Mucosa of rectum (tissue), 2 donors: ENCODE data around the gene ITGB5.

ENCODE experiments used
- H3K27ac ChIP-seq, 2 donors: one replicate each; pipeline ENCODE4 v1.7.0; 2013; ENCODE audit warnings: inconsistent platforms in 2 of 2, low read depth in 2 of 2, low read length in 2 of 2
- H3K27me3 ChIP-seq, 2 donors: one replicate each; pipeline ENCODE4 v1.7.0; 2013; ENCODE audit warnings: low read length in 2 of 2; ENCODE audit not compliant: control insufficient read depth in 2 of 2, insufficient read depth in 2 of 2
- H3K36me3 ChIP-seq, 2 donors: one replicate each; pipeline ENCODE4 v1.7.0; 2013; ENCODE audit warnings: low read length in 2 of 2; ENCODE audit not compliant: control insufficient read depth in 2 of 2, insufficient read depth in 2 of 2
- H3K4me1 ChIP-seq, 2 donors: one replicate each; pipeline ENCODE4 v1.7.0; 2013; ENCODE audit warnings: low read length in 2 of 2, mild to moderate bottlenecking in 1 of 2; ENCODE audit not compliant: control insufficient read depth in 2 of 2, insufficient read depth in 2 of 2
- H3K4me3 ChIP-seq, 2 donors: one replicate each; pipeline ENCODE4 v1.7.0; 2013; ENCODE audit warnings: low read length in 2 of 2
- H3K9ac ChIP-seq, 2 donors: one replicate each; pipeline ENCODE4 v1.7.0; 2013; ENCODE audit warnings: low read length in 2 of 2, low read depth in 1 of 2, mild to moderate bottlenecking in 1 of 2
- H3K9me3 ChIP-seq, 2 donors: one replicate each; pipeline ENCODE4 v1.7.0; 2013; ENCODE audit warnings: low read length in 2 of 2; ENCODE audit not compliant: control insufficient read depth in 2 of 2
- donor health status: healthy.
- donor health status: Normal muscosa, but diverticular disease.

The ITGB5 gene

GRCh38 chr3:124882816-124883747 is 4.1 kb downstream of the ITGB5 start:
- peaks cover 11 to 14% of the 10 kb centered on the region in 2 donors for H3K4me1 ChIP-seq
- H3K27me3 ChIP-seq = no peaks in the 10 kb centered on the region
- H3K36me3 ChIP-seq = no peaks in the 10 kb centered on the region
- H3K4me3 ChIP-seq = no peak overlapping the region
- H3K9ac ChIP-seq = no peak overlapping the region
- no peaks in the 10 kb centered on the region for H3K9me3 ChIP-seq
- H3K27ac ChIP-seq = no peak overlapping the region

GRCh38 chr3:124881976-124882697 is 5.0 kb downstream of the ITGB5 start:
- H3K27ac ChIP-seq = no peak overlapping the region
- H3K4me1 ChIP-seq = peaks cover 7 to 15% of the 10 kb centered on the region in 2 donors
- H3K4me3 ChIP-seq = no peak overlapping the region
- H3K9ac ChIP-seq = no peak overlapping the region
- H3K36me3 ChIP-seq = no peaks in the 10 kb centered on the region
- no peaks in the 10 kb centered on the region for H3K27me3 ChIP-seq
- no peaks in the 10 kb centered on the region for H3K9me3 ChIP-seq

DNA sequence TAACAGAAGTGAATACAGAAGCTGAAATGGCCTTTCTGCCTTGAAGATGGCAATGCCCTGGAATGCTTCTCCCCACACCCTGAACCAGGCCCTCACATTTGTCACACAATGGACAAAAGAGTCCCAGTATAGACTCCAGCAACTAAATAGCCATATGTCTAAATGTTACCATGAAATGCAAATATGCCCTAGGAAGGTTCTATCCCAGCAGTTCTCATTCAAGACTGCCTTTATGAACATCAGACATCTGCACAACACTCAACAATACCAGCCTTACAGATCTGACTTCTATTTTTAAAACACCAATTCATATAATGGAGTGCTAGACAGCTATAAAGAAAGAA is 7.9 kb downstream of the ITGB5 start:
- H3K9ac ChIP-seq = no peak overlapping the region
- no peaks in the 10 kb centered on the region for H3K9me3 ChIP-seq
- no peaks in the 10 kb centered on the region for H3K36me3 ChIP-seq
- H3K27ac ChIP-seq = peak overlapping the region in 1 of 2 donors; percentile 52
- H3K4me1 ChIP-seq = peaks cover 5 to 12% of the 10 kb centered on the region in 2 donors
- H3K27me3 ChIP-seq = no peaks in the 10 kb centered on the region
- no peak overlapping the region for H3K4me3 ChIP-seq

DNA sequence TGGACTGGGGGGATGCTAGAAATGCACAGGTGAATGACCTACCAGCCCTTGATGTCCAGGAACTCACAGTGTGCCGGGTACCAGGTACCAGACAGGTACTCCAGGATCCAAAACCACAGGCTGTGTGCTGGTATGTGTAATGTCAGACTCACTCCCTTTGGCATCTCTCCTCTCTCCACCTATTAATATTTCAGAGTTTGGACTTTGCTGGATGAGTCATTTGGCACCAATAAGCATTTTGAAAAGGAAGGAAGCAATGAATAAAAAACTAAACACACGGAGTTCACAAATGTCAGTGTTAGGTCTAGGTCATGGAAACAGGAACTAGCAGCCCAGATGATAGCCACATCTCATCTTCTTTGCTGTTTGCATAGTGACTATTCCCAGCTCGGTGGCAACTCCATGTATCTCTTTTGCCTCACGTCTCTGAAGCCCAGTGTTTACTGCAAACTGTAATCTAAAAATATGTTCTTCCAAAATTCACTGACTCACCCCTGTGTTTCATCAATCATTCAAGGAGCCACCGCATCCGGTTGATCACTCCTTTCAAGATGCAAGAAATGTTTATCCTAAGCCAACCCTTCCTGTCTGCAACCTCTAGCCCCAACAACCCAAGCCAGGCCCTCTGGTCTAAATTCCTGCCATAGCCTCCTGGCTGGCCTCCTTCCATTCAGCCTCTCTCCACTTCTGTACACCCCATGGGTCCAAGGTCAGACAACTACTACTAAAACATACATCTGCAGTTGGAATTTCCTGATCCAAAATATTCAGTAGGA is 8.4 kb downstream of the ITGB5 start:
- H3K4me3 ChIP-seq = peak overlapping the region in 1 of 2 donors; percentile 33
- no peaks in the 10 kb centered on the region for H3K27me3 ChIP-seq
- H3K9me3 ChIP-seq = no peaks in the 10 kb centered on the region
- H3K4me1 ChIP-seq = peaks cover 5 to 12% of the 10 kb centered on the region in 2 donors
- H3K36me3 ChIP-seq = no peaks in the 10 kb centered on the region
- H3K9ac ChIP-seq = no peak overlapping the region
- H3K27ac ChIP-seq = peak overlapping the region in 1 of 2 donors; percentile 52

GRCh38 chr3:124877674-124878073 is 9.5 kb downstream of the ITGB5 start:
- H3K4me1 ChIP-seq = peaks cover 5 to 12% of the 10 kb centered on the region in 2 donors

GRCh38 chr3:124876401-124876878 is 10.7 kb downstream of the ITGB5 start:
- H3K9ac ChIP-seq = no peak overlapping the region
- peaks cover 0 to 10% of the 10 kb centered on the region in 2 donors for H3K36me3 ChIP-seq
- no peak overlapping the region for H3K4me3 ChIP-seq
- H3K27ac ChIP-seq = peak overlapping the region in 1 of 2 donors; percentile 6
- no peaks in the 10 kb centered on the region for H3K27me3 ChIP-seq
- peaks cover 5 to 12% of the 10 kb centered on the region in 2 donors for H3K4me1 ChIP-seq
- H3K9me3 ChIP-seq = no peaks in the 10 kb centered on the region

More at GRCh38 chr3:124877674-124878073, 9.5 kb downstream of the ITGB5 start:
- no peaks in the 10 kb centered on the region for H3K27me3 ChIP-seq
- H3K27ac ChIP-seq = no peak overlapping the region
- H3K9ac ChIP-seq = no peak overlapping the region
- H3K4me3 ChIP-seq = no peak overlapping the region
- peaks cover 0 to under 1% of the 10 kb centered on the region in 2 donors for H3K36me3 ChIP-seq
- no peaks in the 10 kb centered on the region for H3K9me3 ChIP-seq

- no peak overlapping the region for H3K4me3 ChIP-seq
- H3K4me1 ChIP-seq = peaks cover 0 to 3% of the 10 kb centered on the region in 2 donors
Observed at GRCh38 chr3:124873226-124873625, 13.9 kb downstream of the ITGB5 start.

GRCh38 chr3:124867511-124867910 is 19.7 kb downstream of the ITGB5 start:
- peaks cover 2 to 10% of the 10 kb centered on the region in 2 donors for H3K36me3 ChIP-seq

More at GRCh38 chr3:124873226-124873625, 13.9 kb downstream of the ITGB5 start:
- no peaks in the 10 kb centered on the region for H3K27me3 ChIP-seq
- H3K9ac ChIP-seq = no peak overlapping the region
- peaks cover 2 to 10% of the 10 kb centered on the region in 2 donors for H3K36me3 ChIP-seq
- H3K9me3 ChIP-seq = no peaks in the 10 kb centered on the region
- H3K27ac ChIP-seq = no peak overlapping the region

GRCh38 chr3:124862006-124862405 is 25.2 kb downstream of the ITGB5 start:
- H3K36me3 ChIP-seq = peaks cover 0 to 4% of the 10 kb centered on the region in 2 donors
- H3K9me3 ChIP-seq = no peaks in the 10 kb centered on the region
- H3K4me1 ChIP-seq = peaks cover 0 to 8% of the 10 kb centered on the region in 2 donors
- H3K27ac ChIP-seq = no peak overlapping the region
- H3K9ac ChIP-seq = no peak overlapping the region
- no peak overlapping the region for H3K4me3 ChIP-seq
- H3K27me3 ChIP-seq = no peaks in the 10 kb centered on the region

More at GRCh38 chr3:124867511-124867910, 19.7 kb downstream of the ITGB5 start:
- Histone ChIP-seq H3K9ac (no peak overlapping the region), H3K27ac (no peak overlapping the region), H3K9me3 (no peaks in the 10 kb centered on the region), H3K4me1 (no peaks in the 10 kb centered on the region), H3K4me3 (no peak overlapping the region), H3K27me3 (peaks cover 0 to 3% of the 10 kb centered on the region in 2 donors)
